Astrocyte (in vitro differentiated cells and primary cell): ENCODE measurements around the gene STK38. TPM values are rescaled to one million over a fixed set of nuclear protein-coding genes. Genes with fewer than 3 reads are reported as not detected.
A peak's percentile ranks its signal among the peaks of the same experiment; 100 is the strongest.

Experiments
- DNase-seq: peaks from one replicate; pipeline ENCODE4 v3.0.0-alpha.2; 2010; ENCODE audit warnings: low read depth
- FAIRE-seq: peaks from 2 replicates; lab custom pipeline; 2011; peaks lifted over from hg19 to GRCh38; lab: Jason Lieb, UNC
- H2AFZ ChIP-seq: 2 replicates; pipeline ENCODE4 v1.6.0; 2012; ENCODE audit warnings: low read depth, low read length, inconsistent platforms
- H3K27ac ChIP-seq: 2 replicates; pipeline ENCODE4 v1.5.1; 2011; ENCODE audit warnings: low read depth, low read length, inconsistent platforms
- H3K27me3 ChIP-seq: 2 replicates; pipeline ENCODE4 v1.6.0; 2011; ENCODE audit warnings: low read length, inconsistent platforms; ENCODE audit not compliant: insufficient read depth
- H3K36me3 ChIP-seq: 2 replicates; pipeline ENCODE4 v1.5.1; 2011; ENCODE audit warnings: low read length, inconsistent platforms; ENCODE audit not compliant: insufficient read depth
- H3K4me1 ChIP-seq: 2 replicates; pipeline ENCODE4 v1.5.1; 2011; ENCODE audit warnings: low read length, inconsistent platforms; ENCODE audit not compliant: insufficient read depth
- H3K4me2 ChIP-seq: 2 replicates; pipeline ENCODE4 v1.6.0; 2012; ENCODE audit warnings: low read length, inconsistent platforms
- H3K4me3 ChIP-seq: 2 replicates; pipeline ENCODE4 v1.5.1; 2011; ENCODE audit warnings: low read depth, mild to moderate bottlenecking, low read length, inconsistent platforms; ENCODE audit not compliant: insufficient read depth
- H3K79me2 ChIP-seq: 2 replicates; pipeline ENCODE4 v1.6.0; 2012; ENCODE audit warnings: mild to moderate bottlenecking, low read length, inconsistent platforms; ENCODE audit not compliant: insufficient read depth
- H3K9ac ChIP-seq: 2 replicates; pipeline ENCODE4 v1.6.0; 2012; ENCODE audit warnings: mild to moderate bottlenecking, low read length, inconsistent platforms
- H3K9me3 ChIP-seq: 2 replicates; pipeline ENCODE4 v1.5.1; 2012; ENCODE audit warnings: low read depth, mild to moderate bottlenecking, low read length, inconsistent platforms; ENCODE audit not compliant: insufficient read depth
- H4K20me1 ChIP-seq: 2 replicates; pipeline ENCODE4 v1.6.0; 2012; ENCODE audit warnings: low read length, inconsistent platforms; ENCODE audit not compliant: insufficient read depth
- H3K27ac Mint-ChIP-seq: one replicate; pipeline ENCODE4 v1.8.0; 2021; ENCODE audit warnings: mild to moderate bottlenecking, mixed read lengths; ENCODE audit not compliant: unreplicated experiment
- H3K27me3 Mint-ChIP-seq: one replicate; pipeline ENCODE4 v1.8.0; 2021; ENCODE audit warnings: low read depth, mixed read lengths; ENCODE audit not compliant: unreplicated experiment
- H3K36me3 Mint-ChIP-seq: one replicate; pipeline ENCODE4 v1.8.0; 2021; ENCODE audit warnings: low read depth, mixed read lengths; ENCODE audit not compliant: unreplicated experiment
- H3K4me1 Mint-ChIP-seq: one replicate; pipeline ENCODE4 v1.8.0; 2021; ENCODE audit warnings: low read depth, mixed read lengths; ENCODE audit not compliant: unreplicated experiment
- H3K4me3 Mint-ChIP-seq: one replicate; pipeline ENCODE4 v1.8.0; 2021; ENCODE audit warnings: mild to moderate bottlenecking, moderate library complexity, mixed read lengths; ENCODE audit not compliant: unreplicated experiment
- H3K9me3 Mint-ChIP-seq: one replicate; pipeline ENCODE4 v1.8.0; 2021; ENCODE audit warnings: mild to moderate bottlenecking, mixed read lengths; ENCODE audit not compliant: unreplicated experiment
- CTCF ChIP-seq: IDR thresholded peaks from 2 replicates; pipeline ENCODE4 v1.5.1; 2011; ENCODE audit warnings: low read depth, mild to moderate bottlenecking, inconsistent platforms, low read length, moderate library complexity; ENCODE audit not compliant: insufficient read depth
- EZH2 ChIP-seq: IDR thresholded peaks from 2 replicates; pipeline ENCODE4 v1.6.1; 2012; ENCODE audit warnings: mild to moderate bottlenecking, low read length, inconsistent platforms; ENCODE audit not compliant: insufficient read depth
- total RNA-seq: library from RNA; stranded (reverse); gene quantifications from 2 replicates; pipeline ENCODE4 v1.2.1, GENCODE V29; 2021

STK38 gene
- total RNA-seq, 1 donor from 2014 or later, result 54.1 TPM

GRCh38 chr6:36504181-36504580 is 43.1 kb downstream of the STK38 start:
- Mint-ChIP-seq H3K36me3 (peaks cover 10% of the 10 kb centered on the region), H3K4me3 (no peak overlapping the region)

GRCh38 chr6:36501686-36502085 is 45.6 kb downstream of the STK38 start:
- Mint-ChIP-seq H3K9me3 (no peaks in the 10 kb centered on the region), H3K27ac (no peak overlapping the region), H3K4me3 (no peak overlapping the region), H3K27me3 (no peaks in the 10 kb centered on the region), H3K4me1 (peaks cover 1% of the 10 kb centered on the region), H3K36me3 (peaks cover 13% of the 10 kb centered on the region)
- no peaks in the 10 kb centered on the region for H3K27me3 ChIP-seq
- DNase-seq (peak; percentile 48), FAIRE-seq (no peak)
- peaks cover 26% of the 10 kb centered on the region for H3K36me3 ChIP-seq
- no peak overlapping the region for H2AFZ ChIP-seq
- H4K20me1 ChIP-seq, result no peaks in the 10 kb centered on the region
- H3K79me2 ChIP-seq, result no peaks in the 10 kb centered on the region
- no peak overlapping the region for H3K9ac ChIP-seq
- H3K4me3 ChIP-seq, result no peak overlapping the region
- H3K4me1 ChIP-seq, result no peaks in the 10 kb centered on the region
- no peak overlapping the region for H3K4me2 ChIP-seq
- no peak overlapping the region for H3K27ac ChIP-seq
- H3K9me3 ChIP-seq, result no peaks in the 10 kb centered on the region
- TF ChIP-seq EZH2, result no peak
- TF ChIP-seq CTCF, result no peak

More at GRCh38 chr6:36504181-36504580, 43.1 kb downstream of the STK38 start:
- H3K4me3 ChIP-seq, result no peak overlapping the region
- H3K9me3 ChIP-seq, result no peaks in the 10 kb centered on the region
- no peak overlapping the region for H3K27ac ChIP-seq
- H3K27me3 ChIP-seq, result no peaks in the 10 kb centered on the region
- no peaks in the 10 kb centered on the region for H3K79me2 ChIP-seq
- H3K27me3 Mint-ChIP-seq, result no peaks in the 10 kb centered on the region
- H3K36me3 ChIP-seq, result peaks cover 16% of the 10 kb centered on the region
- no peaks in the 10 kb centered on the region for H3K4me1 ChIP-seq
- H3K4me1 Mint-ChIP-seq, result peaks cover 1% of the 10 kb centered on the region
- DNase-seq (no peak), FAIRE-seq (peak; percentile 20)
- no peak overlapping the region for H3K4me2 ChIP-seq
- TF ChIP-seq EZH2 (no peak), CTCF (no peak)
- no peak overlapping the region for H3K27ac Mint-ChIP-seq
- no peaks in the 10 kb centered on the region for H4K20me1 ChIP-seq
- H3K9ac ChIP-seq, result no peak overlapping the region
- no peak overlapping the region for H2AFZ ChIP-seq
- H3K9me3 Mint-ChIP-seq, result no peaks in the 10 kb centered on the region

- Mint-ChIP-seq H3K4me1 (no peaks in the 10 kb centered on the region), H3K9me3 (no peaks in the 10 kb centered on the region), H3K4me3 (no peak overlapping the region), H3K27ac (no peak overlapping the region), H3K36me3 (peaks cover 22% of the 10 kb centered on the region), H3K27me3 (no peaks in the 10 kb centered on the region)
- no peak overlapping the region for H3K9ac ChIP-seq
- H3K4me1 ChIP-seq, result no peaks in the 10 kb centered on the region
- H3K9me3 ChIP-seq, result no peaks in the 10 kb centered on the region
- H3K27ac ChIP-seq, result no peak overlapping the region
- peaks cover under 1% of the 10 kb centered on the region for H4K20me1 ChIP-seq
- FAIRE-seq, result no peak
- no peak overlapping the region for H2AFZ ChIP-seq
- H3K79me2 ChIP-seq, result no peaks in the 10 kb centered on the region
- peak; percentile 20 for DNase-seq
- no peaks in the 10 kb centered on the region for H3K27me3 ChIP-seq
- TF ChIP-seq EZH2 (no peak), CTCF (no peak)
- peaks cover 30% of the 10 kb centered on the region for H3K36me3 ChIP-seq
- no peak overlapping the region for H3K4me2 ChIP-seq
- H3K4me3 ChIP-seq, result no peak overlapping the region
Observed at GRCh38 chr6:36499918-36500317, 47.4 kb downstream of the STK38 start.
